ENCODE data around the gene SRGAP2.
"Not testable (repeated sequence)": the region's sequence is repeated elsewhere in the genome, so short reads cannot be mapped to it uniquely, and the experiment has no call there.

DNA sequence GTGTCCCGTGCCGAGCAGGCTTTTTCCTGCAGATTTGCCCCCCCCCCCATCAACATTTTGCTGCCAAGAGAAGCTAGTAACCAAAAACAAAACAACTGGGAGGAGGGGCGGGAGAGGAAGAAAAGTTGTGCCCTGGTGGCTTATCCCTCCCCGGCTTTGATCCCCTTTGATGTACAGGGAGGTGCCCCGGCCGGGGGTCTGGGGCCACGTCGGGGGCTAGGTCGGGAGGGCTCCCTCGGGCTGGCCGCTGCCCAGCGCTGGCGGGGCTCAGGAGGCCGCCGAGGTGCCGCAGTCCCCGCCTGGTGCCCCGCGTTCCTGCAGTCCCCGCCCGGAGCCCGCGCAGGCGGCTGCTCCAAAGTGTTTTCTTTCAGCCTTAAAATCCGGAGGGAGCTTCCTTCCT lies 1.5 kb downstream of the SRGAP2 start:
- TF ChIP-seq, protein P1, sequence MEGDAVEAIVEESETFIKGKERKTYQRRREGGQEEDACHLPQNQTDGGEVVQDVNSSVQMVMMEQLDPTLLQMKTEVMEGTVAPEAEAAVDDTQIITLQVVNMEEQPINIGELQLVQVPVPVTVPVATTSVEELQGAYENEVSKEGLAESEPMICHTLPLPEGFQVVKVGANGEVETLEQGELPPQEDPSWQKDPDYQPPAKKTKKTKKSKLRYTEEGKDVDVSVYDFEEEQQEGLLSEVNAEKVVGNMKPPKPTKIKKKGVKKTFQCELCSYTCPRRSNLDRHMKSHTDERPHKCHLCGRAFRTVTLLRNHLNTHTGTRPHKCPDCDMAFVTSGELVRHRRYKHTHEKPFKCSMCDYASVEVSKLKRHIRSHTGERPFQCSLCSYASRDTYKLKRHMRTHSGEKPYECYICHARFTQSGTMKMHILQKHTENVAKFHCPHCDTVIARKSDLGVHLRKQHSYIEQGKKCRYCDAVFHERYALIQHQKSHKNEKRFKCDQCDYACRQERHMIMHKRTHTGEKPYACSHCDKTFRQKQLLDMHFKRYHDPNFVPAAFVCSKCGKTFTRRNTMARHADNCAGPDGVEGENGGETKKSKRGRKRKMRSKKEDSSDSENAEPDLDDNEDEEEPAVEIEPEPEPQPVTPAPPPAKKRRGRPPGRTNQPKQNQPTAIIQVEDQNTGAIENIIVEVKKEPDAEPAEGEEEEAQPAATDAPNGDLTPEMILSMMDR (IDR thresholded peaks at IDR 0.05) = not testable (repeated sequence)
- not testable (repeated sequence) for TF ChIP-seq POLR2AphosphoS5 (IDR thresholded peaks at IDR 0.05)

Measured in upper lobe of left lung (tissue), 4 donors.